GM12864 (cell line): ENCODE measurements around the gene LCAT.
A peak's percentile ranks its signal among the peaks of the same experiment; 100 is the strongest.

Experiments
- DNase-seq: peaks from one replicate; pipeline ENCODE4 v3.0.0-alpha.2; 2011; ENCODE audit warnings: low read depth
- H3K4me3 ChIP-seq: 2 replicates; pipeline ENCODE4 v1.5.1; 2011; ENCODE audit warnings: mild to moderate bottlenecking, low read depth, low read length, control low read depth
- TF ChIP-seq, protein P1 (sequence below): IDR thresholded peaks from 2 replicates; pipeline ENCODE4 v1.5.1; 2011; ENCODE audit warnings: low read depth, mild to moderate bottlenecking, moderate library complexity, low read length, control low read depth, inconsistent platforms; ENCODE audit errors: missing control alignments

The LCAT gene

GRCh38 chr16:67946128-67946569 lies 2.2 kb upstream of the LCAT start:
- DNase-seq: no peak
- no peak overlapping the region for H3K4me3 ChIP-seq
- TF ChIP-seq, protein P1, sequence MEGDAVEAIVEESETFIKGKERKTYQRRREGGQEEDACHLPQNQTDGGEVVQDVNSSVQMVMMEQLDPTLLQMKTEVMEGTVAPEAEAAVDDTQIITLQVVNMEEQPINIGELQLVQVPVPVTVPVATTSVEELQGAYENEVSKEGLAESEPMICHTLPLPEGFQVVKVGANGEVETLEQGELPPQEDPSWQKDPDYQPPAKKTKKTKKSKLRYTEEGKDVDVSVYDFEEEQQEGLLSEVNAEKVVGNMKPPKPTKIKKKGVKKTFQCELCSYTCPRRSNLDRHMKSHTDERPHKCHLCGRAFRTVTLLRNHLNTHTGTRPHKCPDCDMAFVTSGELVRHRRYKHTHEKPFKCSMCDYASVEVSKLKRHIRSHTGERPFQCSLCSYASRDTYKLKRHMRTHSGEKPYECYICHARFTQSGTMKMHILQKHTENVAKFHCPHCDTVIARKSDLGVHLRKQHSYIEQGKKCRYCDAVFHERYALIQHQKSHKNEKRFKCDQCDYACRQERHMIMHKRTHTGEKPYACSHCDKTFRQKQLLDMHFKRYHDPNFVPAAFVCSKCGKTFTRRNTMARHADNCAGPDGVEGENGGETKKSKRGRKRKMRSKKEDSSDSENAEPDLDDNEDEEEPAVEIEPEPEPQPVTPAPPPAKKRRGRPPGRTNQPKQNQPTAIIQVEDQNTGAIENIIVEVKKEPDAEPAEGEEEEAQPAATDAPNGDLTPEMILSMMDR: no peak

GRCh38 chr16:67945392-67945933 lies 1.5 kb upstream of the LCAT start:
- H3K4me3 ChIP-seq: no peak overlapping the region
- TF ChIP-seq, protein P1: no peak

DNA sequence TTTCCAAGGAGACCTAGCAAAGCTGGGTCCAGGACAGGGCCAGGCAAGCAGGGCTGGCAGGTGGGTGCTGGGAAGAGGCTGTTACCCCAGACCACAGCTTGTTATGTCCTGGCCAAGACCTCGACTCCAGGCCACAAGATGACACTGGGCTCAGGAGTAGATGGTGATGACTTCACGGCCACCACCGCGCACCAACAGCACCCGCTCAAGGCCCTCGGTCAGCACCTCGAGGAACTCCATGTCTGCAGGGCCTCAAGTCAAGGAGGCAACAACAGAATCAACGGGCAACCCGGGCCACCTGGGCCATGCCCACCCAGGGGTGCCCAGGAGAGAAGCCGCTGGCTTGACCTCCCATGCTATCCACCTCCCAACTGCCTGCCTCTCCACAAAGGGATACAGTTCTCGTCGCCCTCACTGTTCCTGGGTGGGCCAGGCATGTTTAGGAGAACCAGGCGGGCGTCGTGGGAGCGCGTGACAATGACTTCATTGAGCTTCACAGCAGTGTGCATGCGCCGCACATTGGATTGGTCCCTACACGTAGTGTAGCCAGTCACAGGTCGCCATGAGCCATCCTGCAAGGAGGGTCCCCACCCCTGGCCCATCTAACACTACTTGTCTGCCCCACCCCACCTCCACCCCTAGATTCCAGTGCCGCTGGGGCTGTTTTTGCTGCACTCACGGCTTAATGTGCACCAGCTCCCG lies 921 bp upstream of the LCAT start:
- DNase-seq: no peak
- no peak overlapping the region for H3K4me3 ChIP-seq
- TF ChIP-seq, protein P1: no peak

More at GRCh38 chr16:67945392-67945933, 1.5 kb upstream of the LCAT start:
- no peak for DNase-seq

- TF ChIP-seq, protein P1: no peak
- no peak for DNase-seq
- no peak overlapping the region for H3K4me3 ChIP-seq
Observed at GRCh38 chr16:67943256-67943618, 683 bp downstream of the LCAT start.

DNA sequence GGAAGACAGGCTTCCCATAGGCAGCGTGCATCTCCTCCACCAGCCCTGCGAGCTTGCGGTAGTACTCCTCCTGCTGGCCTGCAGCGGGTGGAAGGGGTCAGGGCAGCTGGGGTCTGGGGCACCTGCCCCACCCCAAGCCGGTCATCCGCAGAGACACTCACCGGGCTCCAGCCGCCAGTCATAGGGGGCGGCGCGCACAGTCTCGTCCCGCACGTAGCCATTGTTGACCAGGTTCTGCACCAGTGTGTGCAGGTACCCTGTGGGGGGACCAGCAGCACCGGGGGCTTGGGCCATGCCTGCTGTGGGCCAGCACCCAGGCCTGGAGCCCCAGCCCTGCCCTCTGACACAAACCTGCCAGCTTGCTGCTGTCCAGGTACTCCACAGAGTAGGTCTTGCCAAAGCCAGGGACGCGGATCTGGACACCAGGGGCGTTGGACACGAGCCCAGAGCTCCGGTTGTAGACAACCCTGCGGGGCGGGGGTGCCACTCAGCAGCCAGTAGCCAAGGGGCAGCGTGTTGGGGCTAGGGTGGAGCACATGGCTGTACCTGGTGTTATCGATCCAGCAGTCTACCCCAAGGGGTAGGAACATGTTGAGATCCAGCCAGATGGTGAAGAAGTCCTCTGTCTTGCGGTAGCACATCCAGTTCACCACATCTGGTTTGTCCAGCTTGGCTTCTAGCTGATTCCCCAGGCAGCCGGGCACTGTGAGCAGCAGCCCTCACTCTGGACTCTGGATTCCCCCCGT lies 1.2 kb downstream of the LCAT start:
- TF ChIP-seq, protein P1: no peak
- H3K4me3 ChIP-seq: no peak overlapping the region
- no peak for DNase-seq

DNA sequence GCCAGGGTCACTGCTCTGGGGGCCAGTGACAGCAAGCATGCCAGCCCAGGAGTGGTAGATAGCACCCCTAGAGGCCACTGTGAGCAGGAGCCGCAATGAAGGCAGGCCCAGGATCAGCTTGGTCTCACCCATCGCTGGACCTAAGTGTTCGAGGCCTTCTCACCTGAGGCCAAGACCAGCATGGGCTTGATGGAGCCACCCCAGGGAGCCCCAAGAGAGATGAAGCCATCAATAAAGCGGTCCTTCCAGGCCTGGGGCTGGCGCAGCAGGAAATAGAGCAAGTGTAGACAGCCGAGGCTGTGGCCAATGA lies 1.8 kb downstream of the LCAT start:
- no peak overlapping the region for H3K4me3 ChIP-seq
- TF ChIP-seq, protein P1: peak; percentile 93
- no peak for DNase-seq
